Measurements from ENCODE around the gene A4GNT.
A peak's percentile ranks its signal among the peaks of the same experiment; 100 is the strongest.
"Not testable (repeated sequence)": the region's sequence is repeated elsewhere in the genome, so short reads cannot be mapped to it uniquely, and the experiment has no call there.

The A4GNT gene

GRCh38 chr3:138132239-138132638 lies at the start of gene A4GNT:
Gene A4GNT, minus strand, starts transcription at chr3:138132390. Its CDS starts 1,134 bp downstream, at chr3:138131256.
- DNase-seq = no peak

GRCh38 chr3:138180375-138181029 lies 48.3 kb upstream of the A4GNT start:
- DNase-seq = peak; percentile 14

GRCh38 chr3:138174421-138175131 lies 42.4 kb upstream of the A4GNT start, which contains the start of gene DBR1:
Gene DBR1, minus strand, starts transcription at chr3:138174921. Its CDS starts 126 bp downstream, at chr3:138174795.
- peak; percentile 86 for DNase-seq

- no peak for DNase-seq
Observed at GRCh38 chr3:138173769-138174420, 41.7 kb upstream of the A4GNT start.

- no peak for DNase-seq
Observed at GRCh38 chr3:138172625-138173024, 40.4 kb upstream of the A4GNT start.

GRCh38 chr3:138165061-138165460 lies 32.9 kb upstream of the A4GNT start:
- no peak for DNase-seq

- DNase-seq = no peak
Observed at GRCh38 chr3:138157743-138158142, 25.6 kb upstream of the A4GNT start.

GRCh38 chr3:138154534-138154933 lies 22.3 kb upstream of the A4GNT start:
- DNase-seq = no peak

GRCh38 chr3:138148503-138148902 lies 16.3 kb upstream of the A4GNT start:
- no peak for DNase-seq

GRCh38 chr3:138142181-138142580 lies 10.0 kb upstream of the A4GNT start:
- not testable (repeated sequence) for DNase-seq

- no peak for DNase-seq
Observed at GRCh38 chr3:138140940-138141339, 8.8 kb upstream of the A4GNT start.

- DNase-seq = no peak
Observed at GRCh38 chr3:138139691-138140090, 7.5 kb upstream of the A4GNT start.

GRCh38 chr3:138137861-138138260 lies 5.7 kb upstream of the A4GNT start:
- no peak for DNase-seq

- no peak for DNase-seq
Observed at GRCh38 chr3:138136201-138136600, 4.0 kb upstream of the A4GNT start.

- no peak for DNase-seq
Observed at GRCh38 chr3:138135833-138136194, 3.6 kb upstream of the A4GNT start.

- DNase-seq = no peak
Observed at GRCh38 chr3:138135146-138135832, 3.1 kb upstream of the A4GNT start.

- no peak for DNase-seq
Observed at GRCh38 chr3:138127636-138128365, 4.4 kb downstream of the A4GNT start.

GRCh38 chr3:138125548-138126221 lies 6.5 kb downstream of the A4GNT start:
- DNase-seq = peak; percentile 30

GRCh38 chr3:138124706-138125355 lies 7.4 kb downstream of the A4GNT start:
- DNase-seq = peak; percentile 49

- no peak for DNase-seq
Observed at GRCh38 chr3:138124188-138124587, 8.0 kb downstream of the A4GNT start.

- no peak for DNase-seq
Observed at GRCh38 chr3:138119423-138119766, 12.8 kb downstream of the A4GNT start.
